Left ventricle myocardium superior (tissue), 1 donor: ENCODE measurements around the gene C4orf17. TPM values are rescaled to one million over a fixed set of nuclear protein-coding genes. Genes with fewer than 3 reads are reported as not detected.
"Not testable (repeated sequence)": the region's sequence is repeated elsewhere in the genome, so short reads cannot be mapped to it uniquely, and the experiment has no call there.

Experiments used
- ATAC-seq: fragments of 200-7000 bp; cut with Tn5 transposase; one replicate; pipeline ENCODE4 v1.9.1; 2020; ENCODE audit warnings: mild to moderate bottlenecking, moderate library complexity
- DNase-seq: peaks from one replicate; pipeline ENCODE4 v3.0.0-alpha.2; 2020
- intact Hi-C: fragments of 100-400 bp; cut with micrococcal nuclease; formaldehyde crosslinking; loops from one replicate; pipeline ENCODE4 v1.11.0; 2022
- total RNA-seq: library from RNA; stranded (reverse); fragmentation: NEBNext Ultra II Directional; extraction: Animal tissue kit (Norgen Biotek cat#: 25700); gene quantifications from one replicate; pipeline ENCODE4 v1.2.1, GENCODE V29; 2021
- donor health status: DM: no; HTN: yes; CAD: no; lungs with severe emphysema.

C4orf17 gene
- total RNA-seq, 1 donor from 2014 or later = not detected

- intact Hi-C loops, DNase-seq: not testable (repeated sequence)
- ATAC-seq = peak; percentile 54
Observed at GRCh38 chr4:99534699-99535098, 23.9 kb downstream of the C4orf17 start.

- intact Hi-C loops = no loop called here
- DNase-seq (peak; percentile 32), ATAC-seq (peak; percentile 75)
Observed at GRCh38 chr4:99536271-99536670, 25.4 kb downstream of the C4orf17 start.

- intact Hi-C loops = no loop called here
- no peak for ATAC-seq
- no peak for DNase-seq
Observed at GRCh38 chr4:99536848-99537247, 26.0 kb downstream of the C4orf17 start.

GRCh38 chr4:99537674-99538073 lies 26.9 kb downstream of the C4orf17 start:
- no peak for ATAC-seq
- DNase-seq = no peak
- intact Hi-C loops = no loop called here

- DNase-seq = no peak
- ATAC-seq = no peak
- intact Hi-C loops = no loop called here
Observed at GRCh38 chr4:99540277-99540939, 29.6 kb downstream of the C4orf17 start.

GRCh38 chr4:99552872-99553271 lies 42.1 kb downstream of the C4orf17 start:
- DNase-seq (no peak), ATAC-seq (no peak)
- intact Hi-C loops = no loop called here

GRCh38 chr4:99563310-99564186 lies 52.7 kb downstream of the C4orf17 start, which contains the start of gene TRMT10A:
TSS of gene TRMT10A (minus strand) at chr4:99564039. CDS start at chr4:99559338, 4,701 bp downstream.
- ATAC-seq = peak; percentile 99
- DNase-seq = peak; percentile 98
- intact Hi-C loops = loop anchor here (5.0 kb wide), 3 partner anchors 244 to 384 kb away; partner anchors contain the start of genes DNAJB14 and LAMTOR3

- no peak for DNase-seq
- intact Hi-C loops = loop anchor here (5.0 kb wide), 3 partner anchors 242 to 382 kb away; partner anchors contain the start of genes DNAJB14 and LAMTOR3
- no peak for ATAC-seq
Observed at GRCh38 chr4:99564921-99565320, 54.1 kb downstream of the C4orf17 start.

GRCh38 chr4:99571883-99572282 lies 61.1 kb downstream of the C4orf17 start:
- intact Hi-C loops = no loop called here
- DNase-seq (no peak), ATAC-seq (no peak)

- intact Hi-C loops = no loop called here
- DNase-seq = no peak
- no peak for ATAC-seq
Observed at GRCh38 chr4:99572527-99573240, 61.9 kb downstream of the C4orf17 start.

- DNase-seq (no peak), ATAC-seq (no peak)
- intact Hi-C loops = no loop called here
Observed at GRCh38 chr4:99573735-99574368, 63.0 kb downstream of the C4orf17 start.

GRCh38 chr4:99574530-99575324 lies 63.9 kb downstream of the C4orf17 start, which contains the start of gene MTTP:
TSS of gene MTTP (plus strand) at chr4:99574824. CDS start at chr4:99574910, 86 bp downstream.
- no peak for DNase-seq
- ATAC-seq = no peak
- intact Hi-C loops = no loop called here

GRCh38 chr4:99578714-99579113 lies 67.9 kb downstream of the C4orf17 start:
- intact Hi-C loops = no loop called here
- no peak for DNase-seq
- no peak for ATAC-seq

GRCh38 chr4:99585516-99585915 lies 74.7 kb downstream of the C4orf17 start:
- DNase-seq = no peak
- no peak for ATAC-seq
- intact Hi-C loops = no loop called here

GRCh38 chr4:99586322-99586721 lies 75.5 kb downstream of the C4orf17 start:
- intact Hi-C loops = no loop called here
- ATAC-seq = no peak
- DNase-seq = no peak

- intact Hi-C loops = no loop called here
- no peak for ATAC-seq
- DNase-seq = no peak
Observed at GRCh38 chr4:99586797-99587196, 76.0 kb downstream of the C4orf17 start.

GRCh38 chr4:99587309-99587708 lies 76.5 kb downstream of the C4orf17 start:
- no peak for DNase-seq
- intact Hi-C loops = no loop called here
- ATAC-seq = no peak

- ATAC-seq = no peak
- DNase-seq = no peak
- intact Hi-C loops = no loop called here
Observed at GRCh38 chr4:99587803-99588202, 77.0 kb downstream of the C4orf17 start.
